ENCODE data around the gene GCN1. TPM values are rescaled to one million over a fixed set of nuclear protein-coding genes. Genes with fewer than 3 reads are reported as not detected.

GCN1 gene
- total and polyA plus RNA-seq, 4 donors = 19.3 to 93.6 (median 53.1) TPM

GRCh38 chr12:120215766-120216735, 21.5 kb upstream of the GCN1 start:
- no peak overlapping the region for H3K27ac ChIP-seq (ENCODE audit: low read depth in 1 of 2, low read length in 1 of 2)
- no peaks in the 10 kb centered on the region for H3K9me3 ChIP-seq (ENCODE audit: control insufficient read depth in 4 of 4, insufficient read depth in 3 of 4, low read length in 3 of 4)
- peaks cover 19 to 77% (median 32%) of the 10 kb centered on the region in 4 donors for H3K36me3 ChIP-seq (ENCODE audit: control insufficient read depth in 4 of 4, insufficient read depth in 4 of 4, low read length in 4 of 4)
- no peak overlapping the region for H3K4me3 ChIP-seq
- H3K4me1 ChIP-seq (ENCODE audit: control insufficient read depth in 5 of 5, insufficient read depth in 5 of 5, low read length in 5 of 5) = no peaks in the 10 kb centered on the region
- H3K9ac ChIP-seq (ENCODE audit: insufficient read depth in 1 of 2, low read length in 2 of 2) = no peak overlapping the region
- H3K27me3 ChIP-seq (ENCODE audit: control insufficient read depth in 3 of 3, insufficient read depth in 3 of 3, low read length in 2 of 3) = no peaks in the 10 kb centered on the region
- WGBS, 2 donors = 87 to 89% methylated on average over 23 of the region's 23 CpGs
- ATAC-seq (ENCODE audit: insufficient read depth, low FRiP score) (no peak), DNase-seq (no peak)
- TF ChIP-seq CTCF (IDR thresholded peaks at IDR 0.05; ENCODE audit: control extremely low read depth, extremely low read depth) = no peak

DNA sequence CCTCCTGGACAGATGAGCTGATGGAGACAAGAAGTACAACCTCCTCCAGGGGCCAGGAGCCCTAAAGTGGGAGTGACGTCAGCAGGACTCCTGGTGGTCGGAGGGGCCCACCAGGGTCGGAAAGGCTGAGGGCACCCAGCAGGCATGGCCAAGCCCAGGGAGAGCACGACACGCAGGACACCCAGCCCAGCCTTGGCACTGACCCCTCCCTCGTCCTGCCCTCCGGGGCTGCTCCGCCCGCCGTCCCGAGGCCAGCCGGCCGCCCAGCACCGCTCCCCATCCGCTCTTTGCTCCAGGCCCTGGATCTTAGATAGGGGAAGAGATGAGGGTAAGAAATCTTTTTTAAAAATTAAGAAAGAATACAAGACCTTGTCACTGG, 20.8 kb upstream of the GCN1 start:
- no peak for DNase-seq

GRCh38 chr12:120214626-120215356, 20.3 kb upstream of the GCN1 start:
- ATAC-seq (ENCODE audit: insufficient read depth, low FRiP score) (no peak), DNase-seq (no peak)
- Histone ChIP-seq H3K4me3 (no peak overlapping the region), H3K27me3 (ENCODE audit: control insufficient read depth in 3 of 3, insufficient read depth in 3 of 3, low read length in 2 of 3) (no peaks in the 10 kb centered on the region), H3K27ac (ENCODE audit: low read depth in 1 of 2, low read length in 1 of 2) (no peak overlapping the region), H3K9me3 (ENCODE audit: control insufficient read depth in 4 of 4, insufficient read depth in 3 of 4, low read length in 3 of 4) (no peaks in the 10 kb centered on the region), H3K36me3 (ENCODE audit: control insufficient read depth in 4 of 4, insufficient read depth in 4 of 4, low read length in 4 of 4) (peaks cover 16 to 73% (median 31%) of the 10 kb centered on the region in 4 donors), H3K4me1 (ENCODE audit: control insufficient read depth in 5 of 5, insufficient read depth in 5 of 5, low read length in 5 of 5) (no peaks in the 10 kb centered on the region), H3K9ac (ENCODE audit: insufficient read depth in 1 of 2, low read length in 2 of 2) (no peak overlapping the region)
- WGBS, 2 donors = 91 to 94% methylated on average over 34 of the region's 34 CpGs
- no peak for TF ChIP-seq CTCF (IDR thresholded peaks at IDR 0.05; ENCODE audit: control extremely low read depth, extremely low read depth)

More for the DNA sequence above, 20.8 kb upstream of the GCN1 start:
- Histone ChIP-seq H3K9me3 (ENCODE audit: control insufficient read depth in 4 of 4, insufficient read depth in 3 of 4, low read length in 3 of 4) (no peaks in the 10 kb centered on the region), H3K36me3 (ENCODE audit: control insufficient read depth in 4 of 4, insufficient read depth in 4 of 4, low read length in 4 of 4) (peaks cover 16 to 75% (median 33%) of the 10 kb centered on the region in 4 donors), H3K9ac (ENCODE audit: insufficient read depth in 1 of 2, low read length in 2 of 2) (no peak overlapping the region), H3K27ac (ENCODE audit: low read depth in 1 of 2, low read length in 1 of 2) (no peak overlapping the region), H3K27me3 (ENCODE audit: control insufficient read depth in 3 of 3, insufficient read depth in 3 of 3, low read length in 2 of 3) (no peaks in the 10 kb centered on the region), H3K4me1 (ENCODE audit: control insufficient read depth in 5 of 5, insufficient read depth in 5 of 5, low read length in 5 of 5) (no peaks in the 10 kb centered on the region), H3K4me3 (no peak overlapping the region)
- WGBS, 2 donors = 89 to 90% methylated on average over 15 of the region's 15 CpGs
- ATAC-seq (ENCODE audit: insufficient read depth, low FRiP score) = no peak
- TF ChIP-seq CTCF (IDR thresholded peaks at IDR 0.05; ENCODE audit: control extremely low read depth, extremely low read depth) = no peak
